Transverse colon (tissue), 3 donors: Measurements from ENCODE around the gene ZNF76.

ENCODE experiments used
- POLR2A ChIP-seq: fragments of 450-650 bp; IDR thresholded peaks from one replicate; pipeline ENCODE4 v1.6.1; 2016; ENCODE audit warnings: antibody characterized with exemption, mild to moderate bottlenecking, moderate library complexity
- TF ChIP-seq, protein P1 (sequence below), 5 experiments: fragments of 200-600 bp in 3 of 5; fragments of 450-650 bp in 2 of 5; sonication (generic) in 3 of 5; IDR thresholded peaks; 1 replicate in 2 of 5; 2 replicates in 3 of 5; pipeline ENCODE4 v1.5.1; 2016 to 2017; ENCODE audit warnings: antibody characterized with exemption in 5 of 5, inconsistent platforms in 3 of 5, mild to moderate bottlenecking in 2 of 5, moderate library complexity in 1 of 5

GRCh38 chr6:35295036-35295435 is 35.5 kb downstream of the ZNF76 start:
- TF ChIP-seq, protein P1, sequence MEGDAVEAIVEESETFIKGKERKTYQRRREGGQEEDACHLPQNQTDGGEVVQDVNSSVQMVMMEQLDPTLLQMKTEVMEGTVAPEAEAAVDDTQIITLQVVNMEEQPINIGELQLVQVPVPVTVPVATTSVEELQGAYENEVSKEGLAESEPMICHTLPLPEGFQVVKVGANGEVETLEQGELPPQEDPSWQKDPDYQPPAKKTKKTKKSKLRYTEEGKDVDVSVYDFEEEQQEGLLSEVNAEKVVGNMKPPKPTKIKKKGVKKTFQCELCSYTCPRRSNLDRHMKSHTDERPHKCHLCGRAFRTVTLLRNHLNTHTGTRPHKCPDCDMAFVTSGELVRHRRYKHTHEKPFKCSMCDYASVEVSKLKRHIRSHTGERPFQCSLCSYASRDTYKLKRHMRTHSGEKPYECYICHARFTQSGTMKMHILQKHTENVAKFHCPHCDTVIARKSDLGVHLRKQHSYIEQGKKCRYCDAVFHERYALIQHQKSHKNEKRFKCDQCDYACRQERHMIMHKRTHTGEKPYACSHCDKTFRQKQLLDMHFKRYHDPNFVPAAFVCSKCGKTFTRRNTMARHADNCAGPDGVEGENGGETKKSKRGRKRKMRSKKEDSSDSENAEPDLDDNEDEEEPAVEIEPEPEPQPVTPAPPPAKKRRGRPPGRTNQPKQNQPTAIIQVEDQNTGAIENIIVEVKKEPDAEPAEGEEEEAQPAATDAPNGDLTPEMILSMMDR (IDR thresholded peaks at IDR 0.05), result no peak
- TF ChIP-seq POLR2A, result no peak
